Peyer's patch (tissue), 4 donors: ENCODE data around the gene STK17A.

ENCODE experiments used
- POLR2A ChIP-seq, 2 donors: fragments of 450-650 bp; IDR thresholded peaks; one replicate each; pipeline ENCODE4 v1.5.1; 2017; ENCODE audit warnings: antibody characterized with exemption in 2 of 2, mild to moderate bottlenecking in 2 of 2, moderate library complexity in 2 of 2
- TF ChIP-seq, protein P1 (sequence below), 6 experiments: fragments of 450-650 bp in 4 of 6; fragments of 200-600 bp in 2 of 6; sonication (generic) in 1 of 6; IDR thresholded peaks; one replicate each; pipeline ENCODE4 v1.5.1; 2017 to 2019; ENCODE audit warnings: antibody characterized with exemption in 6 of 6, mild to moderate bottlenecking in 3 of 6, moderate library complexity in 1 of 6

GRCh38 chr7:43655584-43655983 is 72.7 kb downstream of the STK17A start:
- TF ChIP-seq, protein P1, sequence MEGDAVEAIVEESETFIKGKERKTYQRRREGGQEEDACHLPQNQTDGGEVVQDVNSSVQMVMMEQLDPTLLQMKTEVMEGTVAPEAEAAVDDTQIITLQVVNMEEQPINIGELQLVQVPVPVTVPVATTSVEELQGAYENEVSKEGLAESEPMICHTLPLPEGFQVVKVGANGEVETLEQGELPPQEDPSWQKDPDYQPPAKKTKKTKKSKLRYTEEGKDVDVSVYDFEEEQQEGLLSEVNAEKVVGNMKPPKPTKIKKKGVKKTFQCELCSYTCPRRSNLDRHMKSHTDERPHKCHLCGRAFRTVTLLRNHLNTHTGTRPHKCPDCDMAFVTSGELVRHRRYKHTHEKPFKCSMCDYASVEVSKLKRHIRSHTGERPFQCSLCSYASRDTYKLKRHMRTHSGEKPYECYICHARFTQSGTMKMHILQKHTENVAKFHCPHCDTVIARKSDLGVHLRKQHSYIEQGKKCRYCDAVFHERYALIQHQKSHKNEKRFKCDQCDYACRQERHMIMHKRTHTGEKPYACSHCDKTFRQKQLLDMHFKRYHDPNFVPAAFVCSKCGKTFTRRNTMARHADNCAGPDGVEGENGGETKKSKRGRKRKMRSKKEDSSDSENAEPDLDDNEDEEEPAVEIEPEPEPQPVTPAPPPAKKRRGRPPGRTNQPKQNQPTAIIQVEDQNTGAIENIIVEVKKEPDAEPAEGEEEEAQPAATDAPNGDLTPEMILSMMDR (IDR thresholded peaks at IDR 0.05), result no peak
- no peak for TF ChIP-seq POLR2A (IDR thresholded peaks at IDR 0.05)
